Testis (tissue), 2 donors: ENCODE results near the gene OFD1.
"Not testable (repeated sequence)": the region's sequence is repeated elsewhere in the genome, so short reads cannot be mapped to it uniquely, and the experiment has no call there.

Experiments used
- POLR2A ChIP-seq: fragments of 450-650 bp; IDR thresholded peaks from one replicate; pipeline ENCODE4 v1.6.1; 2017; ENCODE audit warnings: antibody characterized with exemption, mild to moderate bottlenecking, moderate library complexity
- TF ChIP-seq, protein P1 (sequence below), 3 experiments: fragments of 450-650 bp in 2 of 3; fragments of 200-600 bp in 1 of 3; sonication (generic) in 1 of 3; IDR thresholded peaks; one replicate each; pipeline ENCODE4 v1.5.1; 2016 to 2019; ENCODE audit warnings: antibody characterized with exemption in 3 of 3, mild to moderate bottlenecking in 2 of 3, moderate library complexity in 1 of 3

DNA sequence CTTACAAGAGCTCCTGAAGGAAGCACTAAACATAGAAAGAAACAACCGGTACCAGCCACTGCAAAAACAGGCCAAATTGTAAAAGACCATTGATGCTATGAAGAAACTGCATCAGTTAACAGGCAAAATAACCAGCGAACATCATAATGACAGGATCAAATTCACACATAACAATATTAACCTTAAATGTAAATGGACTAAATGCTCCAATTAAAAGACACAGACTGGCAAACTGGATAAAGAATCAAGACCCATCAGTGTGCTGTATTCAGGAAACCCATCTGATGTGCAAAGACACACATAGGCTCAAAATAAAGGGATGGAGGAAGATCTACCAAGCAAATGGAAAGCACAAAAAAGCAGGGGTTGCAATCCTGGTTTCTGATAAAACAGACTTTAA is 8.0 kb upstream of the OFD1 start:
- TF ChIP-seq, protein P1, sequence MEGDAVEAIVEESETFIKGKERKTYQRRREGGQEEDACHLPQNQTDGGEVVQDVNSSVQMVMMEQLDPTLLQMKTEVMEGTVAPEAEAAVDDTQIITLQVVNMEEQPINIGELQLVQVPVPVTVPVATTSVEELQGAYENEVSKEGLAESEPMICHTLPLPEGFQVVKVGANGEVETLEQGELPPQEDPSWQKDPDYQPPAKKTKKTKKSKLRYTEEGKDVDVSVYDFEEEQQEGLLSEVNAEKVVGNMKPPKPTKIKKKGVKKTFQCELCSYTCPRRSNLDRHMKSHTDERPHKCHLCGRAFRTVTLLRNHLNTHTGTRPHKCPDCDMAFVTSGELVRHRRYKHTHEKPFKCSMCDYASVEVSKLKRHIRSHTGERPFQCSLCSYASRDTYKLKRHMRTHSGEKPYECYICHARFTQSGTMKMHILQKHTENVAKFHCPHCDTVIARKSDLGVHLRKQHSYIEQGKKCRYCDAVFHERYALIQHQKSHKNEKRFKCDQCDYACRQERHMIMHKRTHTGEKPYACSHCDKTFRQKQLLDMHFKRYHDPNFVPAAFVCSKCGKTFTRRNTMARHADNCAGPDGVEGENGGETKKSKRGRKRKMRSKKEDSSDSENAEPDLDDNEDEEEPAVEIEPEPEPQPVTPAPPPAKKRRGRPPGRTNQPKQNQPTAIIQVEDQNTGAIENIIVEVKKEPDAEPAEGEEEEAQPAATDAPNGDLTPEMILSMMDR (IDR thresholded peaks at IDR 0.05), result not testable (repeated sequence)
- not testable (repeated sequence) for TF ChIP-seq POLR2A
